HG02884 (cell line): ENCODE measurements around the gene CASTOR1.

Experiments used
- ATAC-seq: cut with Tn5 transposase; IDR thresholded peaks from one replicate; pipeline ENCODE4 v1.9.1; 2021; ENCODE audit warnings: mild to moderate bottlenecking, moderate library complexity; ENCODE audit not compliant: unreplicated experiment

The CASTOR1 gene

GRCh38 chr22:30286331-30286730, 3.0 kb downstream of the CASTOR1 start:
- ATAC-seq: no peak

GRCh38 chr22:30285846-30286200, 3.5 kb downstream of the CASTOR1 start:
- ATAC-seq: no peak

GRCh38 chr22:30285176-30285845, 4.0 kb downstream of the CASTOR1 start:
- ATAC-seq: no peak

- no peak for ATAC-seq
Observed at GRCh38 chr22:30284666-30285065, 4.6 kb downstream of the CASTOR1 start.

- no peak for ATAC-seq
Observed at GRCh38 chr22:30284172-30284571, 5.1 kb downstream of the CASTOR1 start.

GRCh38 chr22:30283342-30283741, 6.0 kb downstream of the CASTOR1 start:
- no peak for ATAC-seq

- ATAC-seq: no peak
Observed at GRCh38 chr22:30282616-30283046, 6.7 kb downstream of the CASTOR1 start.

- no peak for ATAC-seq
Observed at GRCh38 chr22:30280505-30280904, 8.8 kb downstream of the CASTOR1 start.

- ATAC-seq: no peak
Observed at GRCh38 chr22:30279932-30280331, 9.4 kb downstream of the CASTOR1 start.

GRCh38 chr22:30279046-30279788, 10.1 kb downstream of the CASTOR1 start:
- ATAC-seq: no peak

- ATAC-seq: no peak
Observed at GRCh38 chr22:30277547-30278344, 11.6 kb downstream of the CASTOR1 start.

GRCh38 chr22:30276039-30276438, 13.3 kb downstream of the CASTOR1 start:
- ATAC-seq: no peak

GRCh38 chr22:30275625-30276024, 13.7 kb downstream of the CASTOR1 start:
- ATAC-seq: no peak

- ATAC-seq: no peak
Observed at GRCh38 chr22:30274437-30274812, 14.9 kb downstream of the CASTOR1 start.

GRCh38 chr22:30273711-30274436, 15.4 kb downstream of the CASTOR1 start:
- no peak for ATAC-seq

- ATAC-seq: no peak
Observed at GRCh38 chr22:30272781-30273601, 16.3 kb downstream of the CASTOR1 start.

GRCh38 chr22:30270832-30271231, 18.5 kb downstream of the CASTOR1 start:
- no peak for ATAC-seq

GRCh38 chr22:30268331-30268730, 21.0 kb downstream of the CASTOR1 start:
- ATAC-seq: no peak

GRCh38 chr22:30267382-30268302, 21.7 kb downstream of the CASTOR1 start:
- ATAC-seq: no peak
